PC-9 (cell line): ENCODE results near the gene NDST3. TPM values are rescaled to one million over a fixed set of nuclear protein-coding genes. Genes with fewer than 3 reads are reported as not detected.
A peak's percentile ranks its signal among the peaks of the same experiment; 100 is the strongest.

ENCODE experiments used
- BruUV-seq: library from RNA; stranded (reverse); fragments of 400-500 nt; replicated peaks from 2 replicates; lab custom pipeline; 2021; lab: Mats Ljungman, UMichigan
- CTCF ChIA-PET: fragments of 300-600 bp; sonication (Branson Sonifier 250); formaldehyde crosslinking; loops from one replicate; lab custom pipeline; 2022; ENCODE audit warnings: antibody characterized with exemption; lab: Charles Lee
- POLR2A ChIA-PET: fragments of 300-600 bp; sonication (Branson Sonifier 250); formaldehyde crosslinking; loops from one replicate; lab custom pipeline; 2022; ENCODE audit warnings: antibody characterized with exemption; ENCODE audit not compliant: unreplicated experiment; lab: Charles Lee
- DNase-seq, 2 experiments: peaks; one replicate each; pipeline versions ENCODE4 v3.0.0 to v3.0.0-alpha.2; 2015 to 2022; ENCODE audit warnings: mixed read lengths in 1 of 2
- H2AFZ ChIP-seq: fragments of 200-600 bp; sonication (generic); 2 replicates; pipeline ENCODE4 v1.8.1; 2017; ENCODE audit warnings: antibody characterized with exemption
- H3F3A ChIP-seq: fragments of 200-600 bp; sonication (generic); 2 replicates; pipeline ENCODE4 v1.8.1; 2017; ENCODE audit warnings: antibody characterized with exemption, mild to moderate bottlenecking, low read depth; ENCODE audit not compliant: insufficient read depth
- H3K27ac ChIP-seq: fragments of 200-600 bp; sonication (generic); 2 replicates; pipeline ENCODE4 v1.6.1; 2016; ENCODE audit warnings: mixed run types
- H3K27me3 ChIP-seq: fragments of 200-600 bp; sonication (generic); 2 replicates; pipeline ENCODE4 v1.6.1; 2016; ENCODE audit warnings: low read depth, mixed run types; ENCODE audit not compliant: insufficient read depth
- H3K36me3 ChIP-seq: fragments of 200-600 bp; sonication (generic); 2 replicates; pipeline ENCODE4 v1.6.1; 2016; ENCODE audit warnings: low read depth, mixed run types
- H3K4me1 ChIP-seq: fragments of 200-600 bp; sonication (generic); replicated peaks from 2 replicates; pipeline ENCODE4 v1.6.1; 2016; ENCODE audit warnings: mixed run types; ENCODE audit not compliant: insufficient read depth
- H3K4me2 ChIP-seq: fragments of 200-600 bp; sonication (generic); 2 replicates; pipeline ENCODE4 v1.6.1; 2017; ENCODE audit warnings: mixed run types
- H3K4me3 ChIP-seq: fragments of 200-600 bp; sonication (generic); 2 replicates; pipeline ENCODE4 v1.6.1; 2016; ENCODE audit warnings: mixed run types
- H3K79me2 ChIP-seq: fragments of 200-600 bp; sonication (generic); 2 replicates; pipeline ENCODE4 v1.6.1; 2017; ENCODE audit warnings: low read depth, mixed run types
- H3K9me2 ChIP-seq: fragments of 200-600 bp; sonication (generic); 2 replicates; pipeline ENCODE4 v1.8.1; 2017; ENCODE audit warnings: mild to moderate bottlenecking; ENCODE audit not compliant: insufficient read depth
- H3K9me3 ChIP-seq: fragments of 200-600 bp; sonication (generic); 2 replicates; pipeline ENCODE4 v1.8.1; 2016; ENCODE audit warnings: low read depth; ENCODE audit not compliant: insufficient read depth
- H4K20me1 ChIP-seq: fragments of 200-600 bp; sonication (generic); 2 replicates; pipeline ENCODE4 v1.8.1; 2017; ENCODE audit not compliant: insufficient read depth
- EZH2 ChIP-seq: fragments of 200-600 bp; sonication (generic); IDR thresholded peaks from 2 replicates; pipeline ENCODE4 v1.8.0; 2017; ENCODE audit warnings: antibody characterized with exemption, low read depth
- intact Hi-C: fragments of 100-400 bp; cut with micrococcal nuclease; formaldehyde crosslinking; loops from one replicate; pipeline ENCODE4 v1.10.0; 2022; ENCODE audit not compliant: unreplicated experiment
- total RNA-seq: library from RNA; stranded (reverse); gene quantifications from 2 replicates; pipeline ENCODE4 v1.2.3, GENCODE V29; 2021
- TF ChIP-seq, protein P1 (sequence below): fragments of 200-600 bp; sonication (generic); conservative IDR thresholded peaks from 2 replicates; pipeline ENCODE4 v1.6.1; 2017; ENCODE audit warnings: mixed run types, antibody characterized with exemption, mild to moderate bottlenecking, moderate library complexity

The NDST3 gene
- total RNA-seq, 1 experiment from 2014 or later, result 0.15 TPM

DNA sequence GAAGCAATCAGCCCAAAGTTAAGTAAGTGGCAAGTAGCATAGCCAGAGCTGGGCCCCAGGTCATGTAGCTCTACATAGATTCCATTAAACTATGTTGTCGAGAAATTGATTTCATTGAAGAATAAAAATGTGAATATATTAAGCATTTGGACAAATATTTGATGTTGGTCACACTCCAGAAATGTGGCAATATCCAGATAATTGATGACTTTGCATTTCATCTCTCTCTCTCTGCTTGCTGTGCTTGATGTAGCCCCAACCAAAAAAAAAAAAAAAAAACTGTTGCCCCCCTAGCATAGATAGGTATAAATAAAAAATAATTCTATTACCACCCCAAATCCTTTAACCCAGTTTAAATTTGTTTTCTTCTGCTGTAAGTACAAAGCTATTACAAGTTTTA lies 7.5 kb upstream of the NDST3 start:
- ChIA-PET POLR2A (no interaction called here), CTCF (no interaction called here)
- no peaks in the 10 kb centered on the region for H3K79me2 ChIP-seq
- H3K4me1 ChIP-seq, result no peaks in the 10 kb centered on the region
- no peaks in the 10 kb centered on the region for H3K9me3 ChIP-seq
- no TSS peak for BruUV-seq
- H3K36me3 ChIP-seq, result no peaks in the 10 kb centered on the region
- no peaks in the 10 kb centered on the region for H3K27me3 ChIP-seq
- no peak overlapping the region for H3K4me3 ChIP-seq
- no peak for TF ChIP-seq EZH2
- TF ChIP-seq, protein P1, sequence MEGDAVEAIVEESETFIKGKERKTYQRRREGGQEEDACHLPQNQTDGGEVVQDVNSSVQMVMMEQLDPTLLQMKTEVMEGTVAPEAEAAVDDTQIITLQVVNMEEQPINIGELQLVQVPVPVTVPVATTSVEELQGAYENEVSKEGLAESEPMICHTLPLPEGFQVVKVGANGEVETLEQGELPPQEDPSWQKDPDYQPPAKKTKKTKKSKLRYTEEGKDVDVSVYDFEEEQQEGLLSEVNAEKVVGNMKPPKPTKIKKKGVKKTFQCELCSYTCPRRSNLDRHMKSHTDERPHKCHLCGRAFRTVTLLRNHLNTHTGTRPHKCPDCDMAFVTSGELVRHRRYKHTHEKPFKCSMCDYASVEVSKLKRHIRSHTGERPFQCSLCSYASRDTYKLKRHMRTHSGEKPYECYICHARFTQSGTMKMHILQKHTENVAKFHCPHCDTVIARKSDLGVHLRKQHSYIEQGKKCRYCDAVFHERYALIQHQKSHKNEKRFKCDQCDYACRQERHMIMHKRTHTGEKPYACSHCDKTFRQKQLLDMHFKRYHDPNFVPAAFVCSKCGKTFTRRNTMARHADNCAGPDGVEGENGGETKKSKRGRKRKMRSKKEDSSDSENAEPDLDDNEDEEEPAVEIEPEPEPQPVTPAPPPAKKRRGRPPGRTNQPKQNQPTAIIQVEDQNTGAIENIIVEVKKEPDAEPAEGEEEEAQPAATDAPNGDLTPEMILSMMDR, result no peak
- H2AFZ ChIP-seq, result no peak overlapping the region
- no peaks in the 10 kb centered on the region for H3K9me2 ChIP-seq
- no peak overlapping the region for H3K4me2 ChIP-seq
- H3K27ac ChIP-seq, result no peak overlapping the region
- intact Hi-C loops, result no loop called here
- no peaks in the 10 kb centered on the region for H4K20me1 ChIP-seq
- no peak for DNase-seq
- H3F3A ChIP-seq, result no peaks in the 10 kb centered on the region

DNA sequence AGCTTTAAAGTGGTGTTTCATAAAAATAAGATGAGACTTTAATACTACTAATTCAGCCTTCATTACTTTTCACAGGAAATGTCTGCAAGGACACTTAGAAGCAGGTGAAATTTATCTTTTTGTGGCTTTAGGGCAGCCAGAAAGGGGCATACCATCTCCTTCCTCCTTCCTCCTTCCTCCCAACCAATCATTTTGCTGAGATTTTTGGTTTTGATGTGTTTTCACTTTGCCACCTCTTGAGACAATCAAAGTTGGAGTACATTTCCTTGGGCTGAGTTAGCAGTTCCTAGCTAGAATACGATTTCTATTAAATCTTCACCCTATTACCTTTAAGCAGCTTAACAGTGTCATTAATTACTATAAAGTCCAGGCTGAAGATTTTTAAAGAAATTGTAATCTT lies 5.1 kb upstream of the NDST3 start:
- no peaks in the 10 kb centered on the region for H3K9me2 ChIP-seq

DNA sequence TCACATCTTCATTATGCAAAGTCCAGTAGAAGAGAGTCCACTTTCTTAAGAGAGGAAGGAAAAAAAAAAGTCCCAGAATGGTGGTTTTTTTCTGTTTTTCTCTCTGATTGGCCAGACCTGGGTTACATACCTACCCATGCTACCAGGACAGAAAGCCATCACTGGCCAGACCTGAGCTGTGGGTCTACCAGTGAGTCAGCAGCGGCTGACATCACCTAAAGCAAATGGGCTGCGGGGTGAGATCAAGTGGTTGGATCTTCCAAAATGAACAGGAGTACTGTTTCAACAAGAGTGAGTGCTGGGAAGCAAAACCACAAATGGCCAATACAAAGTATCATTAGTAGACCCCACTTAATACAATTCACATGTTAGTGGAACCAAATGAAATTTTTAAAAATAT lies 1.6 kb upstream of the NDST3 start:
- DNase-seq, result peak in 1 of 2 experiments; percentile 17
- H4K20me1 ChIP-seq, result no peaks in the 10 kb centered on the region
- intact Hi-C loops, result loop anchor here (10.0 kb wide), 1 partner anchor 1848 kb away; no protein-coding TSS in a partner anchor
- peak overlapping the region; percentile 82 for H2AFZ ChIP-seq
- no peaks in the 10 kb centered on the region for H3K36me3 ChIP-seq
- no peak for TF ChIP-seq EZH2
- TF ChIP-seq, protein P1, result no peak
- ChIA-PET POLR2A (no interaction called here), CTCF (no interaction called here)
- TSS peak; percentile 30 for BruUV-seq
- H3K27me3 ChIP-seq, result no peaks in the 10 kb centered on the region
- peak overlapping the region; percentile 79 for H3K4me2 ChIP-seq
- no peaks in the 10 kb centered on the region for H3K9me3 ChIP-seq
- H3K27ac ChIP-seq, result no peak overlapping the region
- H3K79me2 ChIP-seq, result no peaks in the 10 kb centered on the region
- H3K9me2 ChIP-seq, result no peaks in the 10 kb centered on the region
- H3K4me3 ChIP-seq, result peak overlapping the region; percentile 57; the same call in 1 of the 2 replicates
- H3K4me1 ChIP-seq, result no peaks in the 10 kb centered on the region
- H3F3A ChIP-seq, result no peaks in the 10 kb centered on the region

More for the DNA sequence above, 5.1 kb upstream of the NDST3 start:
- POLR2A ChIA-PET, result interaction anchor here (0.7 kb wide), 1 partner anchor 171 kb away, joined by 4 read pairs; no protein-coding TSS in a partner anchor
- Histone ChIP-seq H3F3A (no peaks in the 10 kb centered on the region), H3K27me3 (no peaks in the 10 kb centered on the region), H3K27ac (no peak overlapping the region), H3K4me2 (no peak overlapping the region), H3K9me3 (no peaks in the 10 kb centered on the region), H3K36me3 (no peaks in the 10 kb centered on the region), H3K4me1 (no peaks in the 10 kb centered on the region), H3K4me3 (no peak overlapping the region), H2AFZ (no peak overlapping the region), H3K79me2 (no peaks in the 10 kb centered on the region), H4K20me1 (no peaks in the 10 kb centered on the region)
- TF ChIP-seq, protein P1, result no peak
- no peak for TF ChIP-seq EZH2
- intact Hi-C loops, result no loop called here
- no TSS peak for BruUV-seq
- CTCF ChIA-PET, result no interaction called here
- no peak for DNase-seq
